Measurements from ENCODE around the gene CCN2. TPM values are rescaled to one million over a fixed set of nuclear protein-coding genes. Genes with fewer than 3 reads are reported as not detected.

The CCN2 gene
- total RNA-seq, 4 donors from 2014 or later: 52.8 to 146 (median 92.4) TPM

DNA sequence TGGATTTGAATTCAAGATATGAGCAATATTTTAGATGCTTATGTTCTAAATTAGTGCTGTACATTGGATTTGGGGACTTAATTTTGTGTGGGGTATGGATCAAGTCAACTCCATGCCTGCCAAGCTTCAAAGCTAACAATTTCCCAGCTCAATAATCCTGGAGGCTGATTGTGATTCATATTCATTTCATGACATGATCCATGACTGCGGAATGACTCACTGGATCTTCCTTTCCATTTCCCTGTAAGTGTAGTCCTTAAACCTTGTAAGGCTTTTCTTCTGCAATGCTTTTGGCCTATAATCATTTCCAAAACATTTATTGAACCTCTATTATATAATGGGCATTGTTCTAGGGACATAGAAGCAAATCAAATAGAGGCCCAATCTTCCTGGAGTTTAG lies 44.7 kb upstream of the CCN2 start:
- no peak overlapping the region for H3K4me3 ChIP-seq (ENCODE audit: low read depth, poor library complexity, severe bottlenecking)
- intact Hi-C loops (cut with DNase I; ENCODE audit: low total_unique reads): no loop called here
- 61 to 65% methylated on average over 1 of the region's 1 CpG for WGBS, 2 donors
- no peak for TF ChIP-seq POLR2A (IDR thresholded peaks at IDR 0.05)
- TF ChIP-seq CTCF (IDR thresholded peaks at IDR 0.05): no peak
- no peak for DNase-seq (ENCODE audit: low spot score in 2 of 2)

GRCh38 chr6:131992557-131992956 lies 41.4 kb upstream of the CCN2 start:
- no peak for DNase-seq (ENCODE audit: low spot score in 2 of 2)
- no peak for TF ChIP-seq POLR2A (IDR thresholded peaks at IDR 0.05)
- TF ChIP-seq CTCF (IDR thresholded peaks at IDR 0.05): no peak
- H3K4me3 ChIP-seq (ENCODE audit: low read depth, poor library complexity, severe bottlenecking): no peak overlapping the region
- 63 to 69% methylated on average over 2 of the region's 2 CpGs for WGBS, 2 donors
- intact Hi-C loops (cut with DNase I; ENCODE audit: low total_unique reads): no loop called here

DNA sequence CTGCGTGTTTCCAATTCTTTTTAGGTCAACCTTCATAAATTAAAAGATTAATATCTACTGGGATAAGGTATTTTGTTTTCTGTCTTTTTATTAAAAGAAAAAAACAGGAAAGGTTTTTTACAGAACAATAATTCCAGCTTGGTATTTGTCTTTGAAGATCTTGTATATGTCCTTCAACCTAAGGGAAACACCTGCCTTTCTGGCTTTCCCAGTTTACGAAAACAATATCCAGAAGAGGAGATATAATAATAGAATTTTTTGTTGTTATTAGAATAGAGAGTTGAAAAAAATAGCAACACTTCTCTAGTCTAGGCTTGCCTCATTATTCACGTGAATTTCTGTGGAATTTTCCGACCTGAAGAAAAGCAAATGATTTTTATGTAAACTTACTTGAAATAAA lies 37.9 kb upstream of the CCN2 start:
- intact Hi-C loops (cut with DNase I; ENCODE audit: low total_unique reads): no loop called here
- no peak for TF ChIP-seq CTCF (IDR thresholded peaks at IDR 0.05)
- no peak for TF ChIP-seq POLR2A (IDR thresholded peaks at IDR 0.05)
- DNase-seq (ENCODE audit: low spot score in 2 of 2): no peak
- WGBS, 2 donors: 70 to 82% methylated on average over 4 of the region's 4 CpGs
- H3K4me3 ChIP-seq (ENCODE audit: low read depth, poor library complexity, severe bottlenecking): no peak overlapping the region

- 89 to 94% methylated on average over 2 of the region's 2 CpGs for WGBS, 2 donors
- no peak overlapping the region for H3K4me3 ChIP-seq (ENCODE audit: low read depth, poor library complexity, severe bottlenecking)
- TF ChIP-seq POLR2A (IDR thresholded peaks at IDR 0.05) (no peak), CTCF (IDR thresholded peaks at IDR 0.05) (no peak)
These were observed 31.6 kb upstream of the CCN2 start for GRCh38 chr6:131982740-131983259.

DNA sequence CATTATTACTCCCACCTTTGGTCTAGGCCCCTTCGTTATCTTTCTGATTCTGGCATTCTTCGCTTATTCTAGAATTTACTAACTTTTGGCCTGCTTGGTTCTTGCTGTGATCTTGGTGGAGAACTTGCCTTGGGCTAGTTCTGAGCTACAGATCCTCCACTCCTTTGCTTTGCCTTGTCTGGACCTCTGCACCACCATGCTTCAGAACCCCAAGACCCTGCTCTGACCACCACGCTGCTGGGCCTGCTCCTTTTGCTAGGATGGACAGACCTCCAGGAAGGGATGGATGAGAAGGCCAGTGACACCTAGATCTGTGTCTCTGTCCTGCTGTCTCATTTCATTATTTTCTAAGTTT lies 30.4 kb upstream of the CCN2 start:
- no peak for TF ChIP-seq CTCF (IDR thresholded peaks at IDR 0.05)
- TF ChIP-seq POLR2A (IDR thresholded peaks at IDR 0.05): no peak
- no peak overlapping the region for H3K4me3 ChIP-seq (ENCODE audit: low read depth, poor library complexity, severe bottlenecking)
- DNase-seq (ENCODE audit: low spot score in 2 of 2): no peak
- WGBS, 2 donors: 92 to 94% methylated on average over 3 of the region's 3 CpGs
- intact Hi-C loops (cut with DNase I; ENCODE audit: low total_unique reads): no loop called here

More at GRCh38 chr6:131982740-131983259, 31.6 kb upstream of the CCN2 start:
- no peak for DNase-seq (ENCODE audit: low spot score in 2 of 2)
- intact Hi-C loops (cut with DNase I; ENCODE audit: low total_unique reads): no loop called here

Measured in lower leg skin (tissue), 4 donors.